Hematopoietic multipotent progenitor cell treated with erythropoietin and hydrocortisone succinate and interleukin-3 and kit ligand, for 4 days (in vitro differentiated cells): ENCODE results near the gene SH3PXD2A.

Experiments used
- DNase-seq: peaks from one replicate; pipeline ENCODE4 v3.0.0-alpha.2; 2015

SH3PXD2A gene

DNA sequence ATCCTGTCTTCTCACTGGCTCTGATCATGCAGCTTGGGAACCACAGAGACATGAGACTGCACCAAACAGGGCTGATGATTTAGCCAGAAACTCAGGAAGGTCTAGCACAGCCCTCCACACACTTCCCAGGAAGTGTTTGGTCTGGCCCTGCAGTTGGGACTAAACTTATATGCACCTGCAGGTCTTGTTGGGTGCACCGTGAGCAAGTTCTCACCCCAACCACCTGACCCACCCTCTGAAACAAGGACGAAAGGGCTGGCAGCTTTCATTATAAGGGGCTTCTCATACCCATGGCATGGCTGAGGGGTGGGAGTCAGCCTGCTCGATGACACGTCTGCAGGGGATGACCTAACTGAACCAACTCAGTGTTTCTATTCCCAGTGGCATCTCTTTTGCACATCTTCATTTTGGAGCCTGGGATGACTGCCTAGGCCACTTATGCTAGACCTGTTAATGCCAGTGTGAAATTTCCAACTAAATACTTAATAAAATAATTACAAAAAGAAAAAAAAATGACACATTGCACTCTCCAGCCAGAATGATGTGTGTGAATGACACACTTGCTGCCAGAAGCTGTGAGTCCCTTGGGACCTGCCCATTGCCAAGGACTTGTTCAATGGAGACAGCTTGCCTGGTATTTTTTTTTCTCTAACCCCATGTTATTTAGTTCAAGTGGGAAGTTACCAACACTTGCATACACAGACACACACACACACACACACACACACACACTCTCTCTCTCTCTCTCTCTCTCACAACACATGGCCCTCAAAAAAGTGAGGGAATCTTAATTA, 259.2 kb downstream of the SH3PXD2A start:
- DNase-seq: no peak

DNA sequence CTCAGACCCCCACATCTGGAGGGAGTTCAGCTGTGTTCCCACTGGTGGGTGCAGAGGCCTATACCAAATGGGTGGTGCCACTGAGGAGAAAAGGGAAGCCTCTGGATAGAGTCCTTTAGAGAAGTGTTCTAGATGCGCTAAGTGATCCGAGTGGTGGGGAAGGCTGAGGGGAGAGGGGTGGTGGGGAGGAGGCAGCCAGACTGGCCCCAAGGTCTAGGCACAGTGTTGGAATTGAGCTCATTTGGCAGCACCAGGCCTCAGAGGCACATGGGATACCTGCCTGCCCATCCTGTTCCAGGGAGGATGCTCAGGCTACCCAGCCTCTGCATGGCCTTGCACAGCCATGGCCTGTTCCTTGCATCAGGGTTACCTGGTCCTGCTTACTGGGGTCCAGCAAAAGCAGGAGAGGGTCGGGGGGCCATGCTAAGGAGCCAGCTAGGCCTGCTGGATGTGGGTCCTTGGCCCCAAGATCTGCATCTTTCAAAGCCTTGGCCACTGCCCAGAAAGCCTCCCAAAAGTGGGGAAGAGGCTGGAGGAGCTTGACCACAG, 262.3 kb downstream of the SH3PXD2A start:
- DNase-seq: no peak

DNA sequence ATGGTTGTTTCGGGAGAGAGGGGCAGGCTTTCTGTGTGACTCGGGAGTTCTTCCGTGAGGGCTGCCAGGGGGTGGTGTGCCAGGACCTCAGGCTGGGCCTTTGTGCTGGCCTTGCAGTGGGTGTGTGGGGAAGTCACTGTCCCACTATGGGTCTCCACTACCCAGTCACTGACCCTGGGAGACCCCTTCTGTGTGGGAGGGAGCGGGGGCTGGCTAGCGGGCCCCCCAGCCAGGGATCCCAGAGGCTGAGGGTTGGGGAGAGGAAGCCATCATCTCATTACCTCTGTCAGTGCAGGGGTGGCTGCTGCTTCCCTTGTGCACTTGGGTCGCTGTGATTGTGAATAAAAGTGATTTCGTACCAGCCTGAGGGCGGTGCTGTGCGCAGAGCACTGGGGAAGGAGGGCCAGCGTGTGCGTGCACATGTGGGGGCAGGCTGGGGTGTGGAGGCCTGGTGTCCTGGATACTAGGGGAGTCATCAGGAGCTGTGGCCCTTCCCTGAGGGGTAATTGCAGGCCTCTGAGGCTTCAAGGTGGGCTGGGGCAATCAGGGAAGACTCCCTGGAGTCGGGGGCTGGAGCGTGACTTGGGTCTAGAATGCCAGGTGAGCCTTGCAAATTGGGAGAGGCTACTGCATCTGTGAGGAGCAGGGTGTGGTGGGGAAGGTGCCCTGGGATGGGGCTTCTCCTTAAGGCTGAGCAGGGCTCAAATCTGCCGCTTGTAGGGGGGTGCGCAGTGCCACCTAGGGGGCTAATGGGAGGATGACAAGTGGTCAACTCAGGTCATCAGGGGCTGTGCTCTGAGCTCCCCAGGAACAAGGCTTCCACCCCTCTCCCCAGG, 263.0 kb downstream of the SH3PXD2A start:
- peak; percentile 71 for DNase-seq

DNA sequence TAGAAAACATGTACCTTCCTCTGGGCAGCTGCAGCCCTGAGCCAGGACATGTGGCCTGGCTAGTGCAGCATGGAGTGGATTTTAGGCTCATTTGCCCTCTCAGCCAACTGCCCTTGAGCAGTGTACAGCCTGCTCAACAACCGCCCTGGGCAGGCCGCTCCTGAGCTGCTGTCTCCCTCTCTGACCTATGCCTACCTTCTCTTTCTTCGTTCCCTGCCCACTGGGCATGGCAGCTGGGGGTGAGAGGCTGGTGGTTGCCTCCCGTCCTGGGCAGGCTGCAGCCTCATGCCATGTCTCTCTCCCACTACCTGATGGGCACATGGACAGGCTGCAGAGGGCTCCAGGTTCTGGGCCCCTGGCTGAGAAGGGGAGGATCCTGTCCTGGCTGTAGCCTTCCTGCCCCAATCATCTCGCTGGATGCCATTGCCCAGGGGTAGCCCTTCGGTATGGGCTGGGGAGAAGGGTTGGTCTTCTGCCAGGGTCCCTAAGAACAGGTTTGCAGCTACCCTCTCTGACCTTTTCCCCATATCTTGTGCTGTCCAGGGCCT, 264.6 kb downstream of the SH3PXD2A start:
- no peak for DNase-seq

DNA sequence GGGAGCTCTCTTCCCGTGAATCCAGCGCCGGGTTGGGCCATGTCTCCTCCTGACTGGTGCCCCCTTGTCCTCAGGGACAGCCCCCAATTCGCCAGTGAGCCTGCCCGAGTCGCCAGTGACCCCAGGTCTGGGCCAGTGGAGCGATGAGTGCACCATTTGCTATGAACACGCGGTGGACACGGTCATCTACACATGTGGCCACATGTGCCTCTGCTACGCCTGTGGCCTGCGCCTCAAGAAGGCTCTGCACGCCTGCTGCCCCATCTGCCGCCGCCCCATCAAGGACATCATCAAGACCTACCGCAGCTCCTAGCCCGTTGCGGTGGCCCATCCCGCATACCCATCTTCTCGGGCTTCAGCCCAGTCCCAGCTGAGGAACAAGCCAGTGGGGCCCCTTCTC, 265.3 kb downstream of the SH3PXD2A start:
- no peak for DNase-seq

DNA sequence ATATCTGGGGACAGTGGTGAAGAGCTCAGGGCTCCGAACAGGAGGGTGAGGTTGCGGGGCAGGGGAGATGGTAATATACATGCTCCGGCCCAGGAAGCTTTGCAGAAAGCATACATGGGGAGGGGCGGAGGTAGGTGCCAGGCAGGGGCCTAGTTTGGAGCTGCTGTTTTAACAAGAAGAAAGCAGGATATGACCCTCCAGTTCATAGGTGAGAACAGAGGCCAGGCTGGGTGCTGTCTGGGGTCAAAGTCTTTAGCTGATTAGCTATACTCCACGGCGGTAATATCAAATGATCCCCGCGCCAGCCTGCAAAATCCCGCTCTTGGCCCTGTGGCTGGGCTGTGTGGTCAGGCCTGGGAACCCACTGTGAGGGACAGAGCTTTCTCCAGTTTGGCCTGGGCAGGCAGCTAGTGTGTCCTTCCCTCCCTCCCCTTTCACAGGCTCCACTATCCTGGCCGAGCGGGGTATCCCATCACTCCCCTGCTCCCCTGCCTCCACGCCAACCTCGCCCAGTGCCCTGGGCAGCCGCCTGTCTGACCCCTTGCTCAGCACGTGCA, 266.2 kb downstream of the SH3PXD2A start:
- DNase-seq: no peak

DNA sequence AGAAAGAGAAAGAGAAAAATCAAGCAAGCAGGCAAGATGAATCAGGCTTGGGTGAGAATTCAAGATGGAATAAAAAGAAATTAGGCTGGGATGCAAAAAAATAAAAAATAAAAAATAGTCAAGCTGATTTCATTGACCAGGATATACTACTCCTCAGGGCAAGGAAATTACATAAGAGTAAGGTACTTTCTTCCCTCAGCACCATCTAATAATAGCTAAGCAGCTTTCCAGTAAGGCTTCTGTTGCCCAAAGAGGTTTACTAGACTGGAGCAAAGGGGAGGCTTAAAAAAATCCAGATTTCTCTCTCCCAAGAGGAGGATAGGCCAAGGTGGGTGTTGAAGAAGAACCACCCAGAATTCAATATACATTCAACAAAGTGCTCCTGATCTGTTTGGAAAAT, 268.3 kb downstream of the SH3PXD2A start:
- DNase-seq: no peak

DNA sequence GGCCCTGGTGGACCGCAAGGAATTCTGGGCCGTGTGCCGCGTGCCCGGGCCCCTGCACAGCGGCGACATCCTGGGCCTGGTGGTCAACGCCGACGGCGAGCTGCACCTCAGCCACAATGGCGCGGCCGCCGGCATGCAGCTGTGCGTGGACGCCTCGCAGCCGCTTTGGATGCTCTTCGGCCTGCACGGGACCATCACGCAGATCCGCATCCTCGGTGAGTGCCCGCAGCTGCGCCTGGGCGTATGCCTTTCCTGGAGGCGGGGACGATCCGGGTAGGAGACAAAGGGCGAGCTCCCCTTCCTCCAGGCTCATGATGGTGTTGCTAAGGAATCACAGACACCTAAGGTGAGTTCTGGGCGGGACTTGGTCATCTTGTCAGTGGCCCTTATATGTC, 270.4 kb downstream of the SH3PXD2A start:
- DNase-seq: no peak

DNA sequence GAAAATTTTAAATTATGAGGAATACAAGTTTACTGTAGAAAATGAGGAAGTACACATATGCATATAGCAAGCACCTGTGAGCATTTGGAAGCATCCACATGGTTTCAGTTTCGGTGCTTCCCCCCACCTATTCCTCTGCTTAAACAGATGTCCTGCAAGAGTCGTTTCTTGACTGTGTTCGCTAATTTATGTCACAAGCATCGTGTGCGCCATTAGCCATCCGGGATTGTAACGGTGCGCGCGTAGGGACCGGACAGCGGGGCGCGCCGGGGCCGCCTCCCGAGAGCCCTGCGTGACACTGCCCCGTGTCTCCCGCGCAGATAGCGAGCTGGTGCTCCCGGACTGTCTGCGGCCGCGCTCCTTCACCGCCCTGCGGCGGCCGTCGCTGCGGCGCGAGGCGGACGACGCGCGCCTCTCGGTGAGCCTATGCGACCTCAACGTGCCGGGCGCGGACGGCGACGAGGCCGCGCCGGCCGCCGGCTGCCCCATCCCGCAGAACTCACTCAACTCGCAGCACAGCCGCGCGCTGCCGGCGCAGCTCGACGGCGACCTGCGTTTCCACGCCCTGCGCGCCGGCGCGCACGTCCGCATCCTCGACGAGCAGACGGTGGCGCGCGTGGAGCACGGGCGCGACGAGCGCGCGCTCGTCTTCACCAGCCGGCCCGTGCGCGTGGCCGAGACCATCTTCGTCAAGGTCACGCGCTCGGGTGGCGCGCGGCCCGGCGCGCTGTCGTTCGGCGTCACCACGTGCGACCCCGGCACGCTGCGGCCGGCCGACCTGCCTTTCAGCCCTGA, 271.0 kb downstream of the SH3PXD2A start:
- DNase-seq: peak; percentile 77

DNA sequence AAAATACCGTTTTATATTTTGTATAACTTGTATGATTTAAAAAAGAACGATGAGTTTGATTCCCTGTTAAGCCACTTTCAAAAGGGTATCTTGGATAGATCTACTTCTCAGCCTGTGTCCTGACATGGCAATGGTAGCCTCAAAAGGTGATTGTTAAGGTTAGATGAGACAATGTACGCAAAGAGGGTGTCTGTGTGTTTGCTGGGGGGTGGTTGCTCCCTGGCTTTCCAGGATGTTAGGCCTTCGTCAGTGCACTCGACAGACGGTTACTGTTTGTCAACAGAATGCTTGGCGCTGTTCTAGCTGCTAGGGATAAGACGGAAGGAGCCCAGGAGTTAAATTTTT, 271.5 kb downstream of the SH3PXD2A start:
- DNase-seq: no peak

DNA sequence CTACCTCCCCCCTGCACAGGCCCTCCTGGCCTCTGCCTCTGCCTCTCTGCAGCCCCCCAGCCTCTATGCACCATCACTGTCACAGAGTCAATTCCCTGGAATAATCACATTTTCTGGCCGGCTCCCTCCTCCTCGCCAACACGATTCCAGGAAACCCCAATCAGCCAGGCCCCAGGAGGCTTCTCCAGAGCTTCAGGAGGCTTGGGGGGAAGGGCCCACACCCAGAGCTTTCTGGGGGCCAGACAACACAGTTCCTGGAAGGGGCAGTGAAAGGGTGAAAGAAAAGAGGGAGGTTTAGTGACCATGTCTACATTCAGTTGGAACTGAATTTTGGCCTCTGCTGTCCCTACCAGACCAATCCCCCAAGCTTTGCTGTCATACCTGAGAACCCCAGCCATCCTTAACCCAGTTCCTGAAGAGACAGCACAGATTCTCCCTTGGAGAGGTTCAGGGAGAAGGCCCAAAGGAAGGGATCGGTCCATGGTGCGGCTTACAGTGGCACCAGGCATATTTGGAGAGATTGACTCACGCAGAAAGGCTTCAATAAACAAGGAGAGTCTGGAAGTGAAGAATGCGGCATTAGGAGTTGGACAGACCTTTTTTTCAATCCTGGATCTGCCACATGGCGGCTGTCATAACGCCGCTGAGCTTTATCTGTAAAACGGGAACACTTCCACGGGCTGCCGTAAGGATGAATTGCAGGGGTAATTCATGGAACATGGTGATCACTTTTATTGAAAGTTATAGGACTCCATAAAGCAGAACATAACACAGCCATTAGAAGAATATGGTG, 272.8 kb downstream of the SH3PXD2A start:
- DNase-seq: no peak

DNA sequence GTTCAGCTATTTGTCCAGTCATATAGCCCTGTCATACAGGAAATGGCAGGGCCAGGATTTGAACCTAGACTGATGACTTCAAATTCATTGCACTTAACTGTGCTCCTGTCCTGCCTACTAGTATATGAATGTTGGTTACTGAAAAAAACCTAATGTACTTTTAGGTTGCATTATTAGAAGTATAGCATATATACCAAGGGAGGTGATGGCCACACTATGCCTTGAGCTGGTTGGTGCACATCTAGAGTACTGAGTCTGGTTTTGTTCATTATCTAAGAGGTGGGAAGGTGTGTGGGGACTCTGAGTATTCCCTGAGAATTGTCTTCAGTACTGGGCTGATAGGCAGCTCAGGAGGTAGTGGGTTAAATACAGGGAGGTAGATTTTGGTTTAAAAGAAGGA, 273.9 kb downstream of the SH3PXD2A start:
- DNase-seq: no peak

DNA sequence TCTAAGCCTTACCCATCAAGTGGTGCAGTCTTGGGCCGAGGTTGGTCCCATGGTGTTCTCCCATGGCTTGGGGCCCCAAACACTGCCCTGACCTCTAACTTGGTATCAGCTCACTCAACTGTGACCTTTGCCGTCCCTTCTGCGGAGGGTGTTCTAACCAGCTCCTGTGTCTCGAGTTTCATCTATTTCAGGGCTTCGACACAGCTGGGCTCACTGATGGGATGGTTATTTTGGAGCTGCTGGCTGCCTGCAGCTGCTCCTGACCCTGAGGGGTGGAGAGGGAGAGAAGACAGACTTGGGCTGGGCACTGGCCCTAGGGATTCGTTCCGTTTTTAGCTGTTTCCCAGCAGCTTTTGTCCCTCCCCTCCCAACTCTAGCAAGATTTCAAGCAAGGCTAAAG, 274.9 kb downstream of the SH3PXD2A start:
- DNase-seq: no peak

DNA sequence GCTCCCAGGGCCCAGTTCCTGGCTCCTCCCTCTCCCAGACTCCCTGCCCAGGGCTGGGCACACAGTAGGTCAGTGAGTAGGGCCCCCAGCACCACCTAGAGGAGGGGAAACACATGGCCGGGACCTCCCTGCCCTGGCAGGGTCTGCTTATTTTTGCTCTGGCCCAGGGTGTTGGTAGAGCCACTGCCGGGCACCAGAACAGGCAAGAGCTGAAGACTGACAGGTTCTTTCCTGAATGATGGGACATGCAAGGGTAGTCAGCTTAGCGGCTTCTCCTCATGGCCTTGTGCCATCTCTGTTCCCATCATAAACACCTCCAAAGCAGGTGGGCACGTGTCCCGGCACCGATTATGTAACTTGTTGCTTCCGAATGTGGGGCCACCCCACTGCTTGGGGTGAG, 275.4 kb downstream of the SH3PXD2A start:
- DNase-seq: no peak

DNA sequence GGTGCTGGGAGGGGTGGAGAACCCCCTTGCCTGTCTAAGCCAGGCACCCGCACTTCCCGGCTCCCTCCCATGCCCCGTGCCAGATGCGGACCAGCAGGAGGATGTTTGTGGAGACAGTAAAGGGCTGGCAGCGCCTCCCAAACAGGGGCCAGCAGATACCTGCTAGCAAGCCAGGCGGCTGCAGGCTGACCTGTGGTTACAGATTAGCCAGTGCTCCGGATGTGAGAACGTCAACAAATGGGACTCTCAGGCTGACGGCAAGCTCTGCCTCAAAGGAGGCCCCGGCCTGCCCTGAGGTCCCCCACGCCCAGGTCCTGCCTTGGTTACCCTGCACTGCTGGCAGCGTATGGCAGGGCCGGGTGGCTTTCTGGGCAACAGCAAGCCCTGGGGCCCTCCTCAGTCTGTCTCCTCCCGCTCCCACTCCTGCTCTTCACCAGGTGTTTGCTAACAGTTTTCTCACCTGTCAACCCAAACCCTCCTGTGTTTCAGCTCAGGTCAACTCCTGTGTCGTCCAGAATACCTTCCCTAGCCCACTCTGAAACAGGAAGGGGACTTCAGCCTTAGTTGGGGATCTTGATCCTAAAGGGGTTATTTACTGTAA, 276.5 kb downstream of the SH3PXD2A start:
- peak; percentile 33 for DNase-seq

DNA sequence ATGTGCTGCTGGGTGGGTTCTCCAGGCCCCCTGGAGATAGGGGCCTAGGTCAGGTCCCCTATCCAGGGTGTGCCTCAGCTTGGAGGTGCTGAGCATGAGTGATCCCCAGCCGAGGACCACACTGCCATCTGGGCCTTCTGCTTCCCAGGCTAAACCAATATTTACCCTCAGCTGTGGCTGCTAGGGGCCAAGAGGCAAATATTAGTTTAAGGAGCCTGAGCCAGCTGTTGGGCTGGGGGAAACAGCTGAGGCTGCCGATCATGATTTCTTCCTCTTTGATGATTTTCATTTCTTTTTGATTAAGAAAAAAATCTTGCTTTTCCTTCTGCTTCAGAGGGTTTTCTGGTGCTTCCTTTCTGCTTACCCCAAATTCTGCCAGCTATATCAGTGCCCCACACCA, 278.5 kb downstream of the SH3PXD2A start:
- no peak for DNase-seq

DNA sequence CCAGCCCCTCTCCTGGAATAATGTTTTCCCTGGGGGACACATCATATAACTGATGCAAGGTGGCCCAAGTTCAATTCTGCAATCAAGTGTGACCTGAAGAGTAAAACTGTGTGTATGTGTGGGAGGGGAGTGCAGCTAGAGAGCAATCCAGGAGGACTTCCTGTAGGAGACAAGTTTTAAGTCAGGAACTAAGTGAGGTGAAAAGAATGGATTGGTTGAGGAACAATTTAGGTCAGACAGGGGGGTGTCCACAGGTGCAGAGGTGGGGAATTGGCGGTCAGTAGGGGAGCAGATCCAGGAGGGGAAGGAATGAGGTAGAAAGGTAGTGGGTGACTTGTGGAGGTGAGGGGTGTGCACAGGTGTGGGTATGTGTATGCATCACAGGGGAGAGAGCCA, 279.3 kb downstream of the SH3PXD2A start:
- no peak for DNase-seq

DNA sequence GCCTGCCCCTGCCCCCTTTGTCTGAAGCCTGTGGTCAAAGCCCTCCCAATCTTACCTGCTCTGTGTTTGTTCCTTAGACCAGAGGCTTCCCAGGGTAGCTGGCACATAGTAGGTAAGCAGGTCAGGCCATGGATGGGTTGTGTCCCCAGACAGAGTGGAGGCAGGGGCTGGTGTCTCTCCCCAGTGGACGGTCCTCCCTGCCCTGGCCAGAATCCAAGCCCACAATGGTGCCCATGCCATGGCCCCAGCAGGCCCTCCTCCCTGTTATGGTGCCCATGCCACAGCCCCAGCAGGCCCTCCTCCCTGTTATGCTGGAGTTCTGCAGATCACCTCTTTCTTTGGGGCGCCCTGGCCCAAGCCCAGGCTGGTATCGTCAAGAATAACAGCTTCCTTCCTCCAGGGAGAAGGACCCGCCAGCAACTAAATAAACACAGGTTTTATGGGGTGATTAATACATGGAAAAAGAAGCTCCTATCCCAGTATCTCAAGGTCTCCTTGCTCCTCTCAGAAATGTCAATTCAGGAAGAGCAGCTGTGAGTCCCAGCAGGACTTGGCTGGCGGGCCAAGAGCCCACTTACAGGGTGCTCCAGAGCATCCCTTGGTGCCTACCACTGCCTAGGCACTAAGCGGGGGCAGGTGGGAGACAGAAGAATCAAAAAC, 279.8 kb downstream of the SH3PXD2A start:
- no peak for DNase-seq

DNA sequence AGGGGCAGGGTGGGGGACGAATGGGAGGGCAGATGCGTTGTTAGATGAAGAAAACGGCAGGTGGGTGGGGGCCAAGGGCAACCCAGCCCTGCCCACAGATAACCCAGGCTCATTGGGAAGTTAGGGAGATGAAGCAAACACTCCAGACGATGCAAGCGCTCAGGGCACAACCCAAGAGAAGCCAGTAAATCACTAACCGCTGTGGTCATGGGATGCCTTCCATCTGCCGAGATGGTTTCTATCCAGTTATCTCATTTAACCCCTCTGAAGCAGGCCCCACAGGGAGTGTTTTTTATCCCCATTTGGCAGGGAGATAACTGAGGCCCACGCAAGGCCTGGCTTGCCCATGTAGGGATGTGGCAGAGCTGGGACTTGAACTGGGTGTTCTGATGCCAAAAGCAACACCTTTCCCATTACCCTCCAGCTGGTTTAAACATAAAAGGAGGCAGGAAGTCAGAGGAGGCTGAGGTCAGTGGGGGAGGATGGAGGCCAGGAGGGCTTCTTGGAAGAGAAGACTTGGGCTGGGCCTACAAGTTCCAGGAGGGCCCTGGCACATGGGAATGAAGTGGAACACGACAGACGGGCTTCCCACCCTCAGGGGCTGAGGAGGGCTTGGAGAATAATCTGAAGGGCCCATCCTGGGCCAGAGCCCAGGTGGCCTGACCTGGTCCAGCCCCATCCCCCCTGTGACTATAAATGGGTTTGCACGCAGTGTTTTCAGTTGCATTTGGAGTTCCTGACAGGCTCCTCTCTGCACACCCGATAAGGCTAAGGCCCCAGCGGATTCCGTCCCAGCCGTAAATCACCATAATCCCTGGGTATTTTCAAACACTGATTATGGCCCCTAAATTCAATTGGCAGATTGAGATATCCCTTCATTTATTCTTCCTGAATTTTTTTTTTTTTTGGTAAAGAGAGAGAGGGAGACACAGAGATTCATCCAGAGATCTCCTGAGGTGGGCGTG, 281.0 kb downstream of the SH3PXD2A start:
- DNase-seq: no peak

DNA sequence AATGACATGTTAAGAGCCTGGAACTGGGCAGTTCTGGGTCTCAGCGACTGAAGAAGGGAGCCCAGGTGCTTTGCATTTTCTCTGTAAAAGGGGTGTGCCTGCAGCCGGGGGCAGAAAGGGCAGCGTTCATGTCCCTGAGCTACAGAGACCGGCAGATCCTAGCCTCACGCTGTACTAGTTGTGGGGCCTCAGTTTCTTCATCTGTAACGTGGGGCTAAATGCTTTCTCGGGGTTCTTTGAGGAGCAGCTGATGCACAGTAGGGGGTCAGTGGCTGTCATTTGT, 282.2 kb downstream of the SH3PXD2A start:
- no peak for DNase-seq
